ENCODE measurements around the gene SMIM5. TPM values are rescaled to one million over a fixed set of nuclear protein-coding genes. Genes with fewer than 3 reads are reported as not detected.

The SMIM5 gene
- total and polyA plus RNA-seq, 9 of the 15 experiments (the other 6 are each of a cell fraction or from before 2014, with no cell fraction given): 0.08 TPM; not detected in 8

- intact Hi-C loops (cut with micrococcal nuclease) (no loop called here), in situ Hi-C loops (cut with MboI) (no loop called here)
- ChIA-PET CTCF (ENCODE audit: low intra/inter-chr PET ratio) (interaction anchor here (1.1 kb wide), 1 partner anchor 39 kb away, joined by 3 read pairs; the partner anchor contains the start of gene MYO15B), POLR2A (interaction anchor here (0.6 kb wide), 2 partner anchors 11 to 532 kb away, joined by 3 to 5 read pairs; no protein-coding TSS in a partner anchor)
- no peak for ATAC-seq
- Histone ChIP-seq H3K9me3 (replicated peaks; ENCODE audit: control insufficient read depth, insufficient read depth, low read depth, low read length) (no peaks in the 10 kb centered on the region), H4K20me1 (replicated peaks; ENCODE audit: control insufficient read depth, insufficient read depth, low read length) (peaks cover 7% of the 10 kb centered on the region), H3K36me3 (ENCODE audit: control insufficient read depth, insufficient read depth, low read length) (peaks cover 4% of the 10 kb centered on the region; the same call in 2 of the 3 replicates), H3K9ac (ENCODE audit: insufficient read depth in 1 of 2, low read depth in 2 of 2, low read length in 2 of 2) (no peak overlapping the region), H2AFZ (ENCODE audit: low read depth, low read length) (no peak overlapping the region), H3K9me1 (ENCODE audit: control insufficient read depth, insufficient read depth, low read length) (no peaks in the 10 kb centered on the region), H3K79me2 (ENCODE audit: control insufficient read depth, insufficient read depth, low read length) (no peaks in the 10 kb centered on the region), H3K27ac (ENCODE audit: extremely low read depth, low read depth, low read length) (no peak overlapping the region), H3K27me3 (ENCODE audit: control insufficient read depth in 2 of 2, insufficient read depth in 2 of 2, low read length in 2 of 2) (peaks cover 0 to 7% of the 10 kb centered on the region in 2 experiments; a peak in 2 of 5 replicates), H3K4me1 (replicated peaks in 1 of 2; ENCODE audit: control insufficient read depth in 2 of 2, insufficient read depth in 2 of 2, low read length in 2 of 2) (peaks cover 6 to 63% of the 10 kb centered on the region in 2 experiments; a peak in 4 of 5 replicates), H3K4me3 (no peak overlapping the region), H3K4me2 (ENCODE audit: insufficient read depth, low read length) (no peak overlapping the region)
- no TSS peak for BruUV-seq (replicated peaks)
- no peak for DNase-seq (ENCODE audit: extremely low read depth in 1 of 4, low spot score in 3 of 4)
- FAIRE-seq: no peak
- 92% methylated on average over 9 of the region's 10 CpGs for WGBS (ENCODE audit: insufficient coverage, low coverage, missing lambda C conversion rate)
- TF ChIP-seq CBX1 (IDR thresholded peaks at IDR 0.05; ENCODE audit: low read depth) (no peak), RFX5 (IDR thresholded peaks at IDR 0.05; ENCODE audit: low read depth, low read length) (no peak), NUFIP1 (IDR thresholded peaks at IDR 0.05; ENCODE audit: partially characterized antibody) (no peak), KLF6 (CRISPR knock-in tag; IDR thresholded peaks at IDR 0.05; ENCODE audit: borderline replicate concordance) (no peak), SRF (CRISPR knock-in tag; IDR thresholded peaks at IDR 0.05) (no peak), ZNF444 (CRISPR knock-in tag; IDR thresholded peaks at IDR 0.05) (no peak), E2F1 (CRISPR knock-in tag; IDR thresholded peaks at IDR 0.05) (no peak), MTF1 (CRISPR knock-in tag; IDR thresholded peaks at IDR 0.05; ENCODE audit: borderline replicate concordance) (no peak), SOX6 (IDR thresholded peaks at IDR 0.05) (no peak), ZBTB12 (CRISPR knock-in tag; IDR thresholded peaks at IDR 0.05) (no peak), ZBTB7A (IDR thresholded peaks at IDR 0.05; ENCODE audit: borderline replicate concordance, control insufficient read depth, low read depth, low read length) (no peak), BACH1 (tag; IDR thresholded peaks at IDR 0.05) (no peak), EP400 (IDR thresholded peaks at IDR 0.05) (no peak), MEF2D (tag; conservative IDR thresholded peaks at IDR 0.05; ENCODE audit: low read depth) (no peak), DDX20 (tag; IDR thresholded peaks at IDR 0.05; ENCODE audit: low read depth) (no peak), ZBTB26 (CRISPR knock-in tag; IDR thresholded peaks at IDR 0.05) (no peak), CREB1 (IDR thresholded peaks at IDR 0.05) (no peak), CREB1 (CRISPR knock-in tag; IDR thresholded peaks at IDR 0.05) (no peak), NR0B1 (IDR thresholded peaks at IDR 0.05; ENCODE audit: partially characterized antibody) (no peak), ZC3H4 (CRISPR knock-in tag; IDR thresholded peaks at IDR 0.05; ENCODE audit: borderline replicate concordance) (no peak)
Measured at GRCh38 chr17:75627094-75627493, 6.1 kb upstream of the SMIM5 start.
